ENCODE measurements around the gene XRCC4. TPM values are rescaled to one million over a fixed set of nuclear protein-coding genes. Genes with fewer than 3 reads are reported as not detected.

Gene XRCC4
- total RNA-seq, 1 donor from 2014 or later = 9.0 TPM

GRCh38 chr5:83392766-83393503, 315.6 kb downstream of the XRCC4 start:
- DNase-seq = no peak

- DNase-seq = no peak
Observed at GRCh38 chr5:83393504-83393866, 316.1 kb downstream of the XRCC4 start.

GRCh38 chr5:83394190-83394589, 316.8 kb downstream of the XRCC4 start:
- no peak for DNase-seq

GRCh38 chr5:83396662-83397061, 319.3 kb downstream of the XRCC4 start:
- no peak for DNase-seq

GRCh38 chr5:83397658-83398057, 320.3 kb downstream of the XRCC4 start:
- DNase-seq = no peak

- no peak for DNase-seq
Observed at GRCh38 chr5:83400241-83400640, 322.9 kb downstream of the XRCC4 start.

GRCh38 chr5:83400701-83401100, 323.4 kb downstream of the XRCC4 start:
- no peak for DNase-seq

GRCh38 chr5:83401122-83401731, 323.9 kb downstream of the XRCC4 start:
- DNase-seq = no peak

- DNase-seq = no peak
Observed at GRCh38 chr5:83401775-83402174, 324.4 kb downstream of the XRCC4 start.

Small RNAs within 50 kb of the gene (small RNA-seq; reads per million reads assigned to genes)
- gene SCARNA18 (ENCODE audit: low replicate concordance) = 13.3 reads per million, percentile 93 among the genes with 10 or more reads in this experiment

Other genes with a start within 250 kb of the XRCC4 start
- 60.9 TPM for gene TMEM167A, start 153 bp upstream of the XRCC4 start, total RNA-seq

All from skin of body (tissue), 3 donors.